CD4-positive, alpha-beta T cell treated with Interferon alpha-2 for 1 hour (primary cell): ENCODE results near the gene DLG5.
"Not testable (repeated sequence)": the region's sequence is repeated elsewhere in the genome, so short reads cannot be mapped to it uniquely, and the experiment has no call there.

Experiments used
- DNase-seq, 2 donors: peaks; one replicate each; pipeline ENCODE4 v3.0.0-alpha.2; 2020 to 2022

Gene DLG5

GRCh38 chr10:77787440-77787839 is 139.1 kb downstream of the DLG5 start:
- no peak for DNase-seq

- no peak for DNase-seq
Observed at GRCh38 chr10:77784856-77785255, 141.7 kb downstream of the DLG5 start.

GRCh38 chr10:77782328-77783061 is 144.1 kb downstream of the DLG5 start:
- no peak for DNase-seq

- no peak for DNase-seq
Observed at GRCh38 chr10:77781451-77782327, 144.9 kb downstream of the DLG5 start.

- no peak for DNase-seq
Observed at GRCh38 chr10:77780180-77780579, 146.4 kb downstream of the DLG5 start.

- DNase-seq: no peak
Observed at GRCh38 chr10:77776487-77776886, 150.1 kb downstream of the DLG5 start.

- DNase-seq: no peak
Observed at GRCh38 chr10:77774940-77775391, 151.6 kb downstream of the DLG5 start.

- no peak for DNase-seq
Observed at GRCh38 chr10:77773631-77774426, 152.7 kb downstream of the DLG5 start.

- DNase-seq: not testable (repeated sequence)
Observed at GRCh38 chr10:77772852-77773600, 153.5 kb downstream of the DLG5 start.

GRCh38 chr10:77771851-77772250 is 154.7 kb downstream of the DLG5 start:
- no peak for DNase-seq

- no peak for DNase-seq
Observed at GRCh38 chr10:77771450-77771849, 155.1 kb downstream of the DLG5 start.

- DNase-seq: no peak
Observed at GRCh38 chr10:77770868-77771175, 155.7 kb downstream of the DLG5 start.

- DNase-seq: no peak
Observed at GRCh38 chr10:77770081-77770867, 156.3 kb downstream of the DLG5 start.

- no peak for DNase-seq
Observed at GRCh38 chr10:77768039-77768438, 158.5 kb downstream of the DLG5 start.

- no peak for DNase-seq
Observed at GRCh38 chr10:77763453-77764430, 162.8 kb downstream of the DLG5 start.

GRCh38 chr10:77758406-77758805 is 168.1 kb downstream of the DLG5 start:
- DNase-seq: not testable (repeated sequence)

- DNase-seq: peak in 1 of 2 donors; percentile 2
Observed at GRCh38 chr10:77756319-77757232, 170.0 kb downstream of the DLG5 start.

GRCh38 chr10:77746047-77746707 is 180.4 kb downstream of the DLG5 start:
- no peak for DNase-seq

GRCh38 chr10:77744245-77744644 is 182.3 kb downstream of the DLG5 start:
- no peak for DNase-seq
